Adrenal gland (tissue), 12 donors: ENCODE results near the gene VIT. TPM values are rescaled to one million over a fixed set of nuclear protein-coding genes. Genes with fewer than 3 reads are reported as not detected.

ENCODE experiments used
- DNase-seq, 7 donors: peaks; one replicate each; pipeline ENCODE4 v3.0.0-alpha.2; 2019 to 2020
- H3K27ac ChIP-seq, 5 donors: fragments of 200-600 bp; sonication (generic) in 4 of 5; 1 replicate in 3 of 5; 2 replicates in 2 of 5; pipeline versions ENCODE4 v1.5.1 to v1.8.0; 2016 to 2020; ENCODE audit warnings: mild to moderate bottlenecking in 1 of 5
- H3K27me3 ChIP-seq: fragments of 200-600 bp; 2 replicates; pipeline ENCODE4 v1.8.0; 2021
- H3K36me3 ChIP-seq, 2 donors: fragments of 200-600 bp; replicated peaks in 1 of 2; 1 replicate in 1 of 2; 2 replicates in 1 of 2; pipeline versions ENCODE4 v1.5.1 to v1.8.0; 2018 to 2022
- H3K4me1 ChIP-seq, 2 donors: fragments of 200-600 bp; replicated peaks in 1 of 2; 1 replicate in 1 of 2; 2 replicates in 1 of 2; pipeline versions ENCODE4 v1.5.1 to v1.8.0; 2018 to 2021
- H3K4me3 ChIP-seq, 4 donors: fragments of 200-600 bp; sonication (generic) in 3 of 4; one replicate each; pipeline ENCODE4 v1.5.1; 2016 to 2018
- H3K9me3 ChIP-seq, 3 donors: fragments of 200-600 bp; sonication (generic) in 1 of 3; replicated peaks in 1 of 3; 1 replicate in 2 of 3; 2 replicates in 1 of 3; pipeline versions ENCODE4 v1.5.1 to v1.8.0; 2016 to 2021
- CTCF ChIP-seq, 6 experiments: fragments of 450-650 bp in 4 of 6; fragments of 200-600 bp in 2 of 6; sonication (generic) in 1 of 6; IDR thresholded peaks; 1 replicate in 5 of 6; 2 replicates in 1 of 6; pipeline versions ENCODE4 v1.5.1 to v1.8.0; 2016 to 2021; ENCODE audit warnings: antibody characterized with exemption in 6 of 6, mild to moderate bottlenecking in 2 of 6, moderate library complexity in 1 of 6
- POLR2A ChIP-seq, 2 donors: fragments of 450-650 bp; IDR thresholded peaks; one replicate each; pipeline ENCODE4 v1.6.1; 2017; ENCODE audit warnings: antibody characterized with exemption in 2 of 2, mild to moderate bottlenecking in 2 of 2, moderate library complexity in 1 of 2
- WGBS, 4 donors: extraction: QIAGEN DNeasy Blood & Tissue Kit in 2 of 4; methylation state at CpG; one replicate each; pipeline versions ENCODE4 v1.1.5 to v1.1.7; 2013 to 2017; 5-methylcytosine and 5-hydroxymethylcytosine counted together
- intact Hi-C, 2 donors: fragments of 100-400 bp; cut with DNase I; formaldehyde crosslinking; loops; one replicate each; pipeline versions ENCODE4 v1.14.1 to v1.15.0; 2022 to 2023
- polyA plus RNA-seq, 3 donors: library from polyadenylated mRNA; stranded (reverse); fragments of 200-250 nt in 2 of 3; fragments of 350-450 nt in 1 of 3; fragmentation: Illumina TruSeq in 1 of 3; extraction: RNeasy Lipid Tissue Mini Kit (QIAGEN cat#74804) in 1 of 3; gene quantifications; one replicate each; pipeline ENCODE4 v1.2.3, GENCODE V29; 2013 to 2014
- total RNA-seq, 9 donors: library from RNA; depleted of rRNA in 4 of 9; stranded (reverse); fragments of >200 nt in 4 of 9; fragments of 120-200 nt in 1 of 9; fragmentation: NEBNext Ultra II Directional in 1 of 9; extraction: Animal tissue kit (Norgen Biotek cat#: 25700) in 1 of 9; gene quantifications; one replicate each; pipeline versions ENCODE4 v1.1.0 to v1.2.4, GENCODE V29; 2013 to 2023
- donor health status: healthy with polysubstance abuse.
- donor health status: Bipolar disorder and iron deficiency.
- donor health status: DM: yes; HTN: yes; CAD: no.
- donor health status: DM: no; HTN: no; CAD: no.
- donor health status: DM: no; HTN: no; CAD: no.
- donor health status: DM: yes; HTN: yes; CAD: no.

VIT gene
- total and polyA plus RNA-seq, 12 donors, result 0.06 to 2.0 (median 0.40) TPM; not detected in 2

GRCh38 chr2:36653967-36654694 lies 42.4 kb upstream of the VIT start:
- intact Hi-C loops, result no loop called here
- TF ChIP-seq CTCF (IDR thresholded peaks at IDR 0.05) (no peak), POLR2A (IDR thresholded peaks at IDR 0.05) (no peak)
- H3K36me3 ChIP-seq, result no peaks in the 10 kb centered on the region
- H3K9me3 ChIP-seq, result no peaks in the 10 kb centered on the region
- no peak overlapping the region for H3K27ac ChIP-seq
- DNase-seq, result no peak
- 71 to 81% (median 75%) methylated on average over 2 of the region's 2 CpGs for WGBS, 4 donors
- H3K4me3 ChIP-seq, result no peak overlapping the region
- no peaks in the 10 kb centered on the region for H3K4me1 ChIP-seq
- no peaks in the 10 kb centered on the region for H3K27me3 ChIP-seq

GRCh38 chr2:36655453-36655852 lies 41.1 kb upstream of the VIT start:
- Histone ChIP-seq H3K27me3 (no peaks in the 10 kb centered on the region), H3K4me1 (peaks cover 0 to 7% of the 10 kb centered on the region in 2 donors), H3K27ac (no peak overlapping the region), H3K9me3 (no peaks in the 10 kb centered on the region), H3K36me3 (no peaks in the 10 kb centered on the region), H3K4me3 (no peak overlapping the region)
- WGBS, 4 donors, result 67 to 81% (median 75%) methylated on average over 4 of the region's 4 CpGs
- no peak for DNase-seq
- intact Hi-C loops, result no loop called here
- TF ChIP-seq CTCF (IDR thresholded peaks at IDR 0.05) (no peak), POLR2A (IDR thresholded peaks at IDR 0.05) (no peak)

- 91 to 100% (median 95%) methylated on average over 1 of the region's 1 CpG for WGBS, 4 donors
- Histone ChIP-seq H3K36me3 (no peaks in the 10 kb centered on the region), H3K4me3 (no peak overlapping the region), H3K27me3 (no peaks in the 10 kb centered on the region), H3K9me3 (no peaks in the 10 kb centered on the region), H3K27ac (no peak overlapping the region), H3K4me1 (peaks cover 0 to 7% of the 10 kb centered on the region in 2 donors)
- intact Hi-C loops, result no loop called here
- TF ChIP-seq CTCF (IDR thresholded peaks at IDR 0.05) (no peak), POLR2A (IDR thresholded peaks at IDR 0.05) (no peak)
- DNase-seq, result no peak
These were observed 38.8 kb upstream of the VIT start for GRCh38 chr2:36657703-36658102.

GRCh38 chr2:36658277-36658748 lies 38.2 kb upstream of the VIT start:
- H3K27ac ChIP-seq, result no peak overlapping the region
- no peak overlapping the region for H3K4me3 ChIP-seq
- H3K27me3 ChIP-seq, result no peaks in the 10 kb centered on the region
- no peak for DNase-seq
- intact Hi-C loops, result no loop called here
- H3K36me3 ChIP-seq, result no peaks in the 10 kb centered on the region
- H3K4me1 ChIP-seq, result peaks cover 0 to 7% of the 10 kb centered on the region in 2 donors
- 82 to 100% (median 90%) methylated on average over 1 of the region's 1 CpG for WGBS, 4 donors
- no peaks in the 10 kb centered on the region for H3K9me3 ChIP-seq
- no peak for TF ChIP-seq CTCF (IDR thresholded peaks at IDR 0.05)
- no peak for TF ChIP-seq POLR2A (IDR thresholded peaks at IDR 0.05)
